Gastroesophageal sphincter (tissue), 4 donors: Measurements from ENCODE around the gene STK33. TPM values are rescaled to one million over a fixed set of nuclear protein-coding genes. Genes with fewer than 3 reads are reported as not detected.

Experiments
- ATAC-seq: fragments of 150-250 bp; one replicate; pipeline ENCODE4 v1.9.1; 2016; ENCODE audit warnings: mild to moderate bottlenecking, moderate library complexity
- H3K27ac ChIP-seq, 4 donors: fragments of 200-600 bp; sonication (generic) in 3 of 4; 1 replicate in 3 of 4; 2 replicates in 1 of 4; pipeline ENCODE4 v1.5.1; 2016 to 2019
- H3K27me3 ChIP-seq: fragments of 200-600 bp; sonication (generic); one replicate; pipeline ENCODE4 v1.5.1; 2019
- H3K36me3 ChIP-seq, 2 donors: fragments of 200-600 bp; sonication (generic); one replicate each; pipeline ENCODE4 v1.5.1; 2019; ENCODE audit warnings: control low read depth in 1 of 2
- H3K4me1 ChIP-seq, 3 donors: fragments of 200-600 bp; sonication (generic); 1 replicate in 2 of 3; 2 replicates in 1 of 3; pipeline ENCODE4 v1.5.1; 2016 to 2019; ENCODE audit warnings: control low read depth in 2 of 3
- H3K4me3 ChIP-seq, 2 donors: fragments of 200-600 bp; sonication (generic); one replicate each; pipeline ENCODE4 v1.5.1; 2019; ENCODE audit warnings: mild to moderate bottlenecking in 1 of 2, moderate library complexity in 1 of 2
- H3K9me3 ChIP-seq, 3 donors: fragments of 200-600 bp; sonication (generic); one replicate each; pipeline ENCODE4 v1.5.1; 2017 to 2019; ENCODE audit warnings: control low read depth in 2 of 3
- EP300 ChIP-seq: sonication (generic); formaldehyde crosslinking; IDR thresholded peaks from one replicate; pipeline ENCODE4 v1.6.1; 2017; ENCODE audit warnings: antibody characterized with exemption, mild to moderate bottlenecking
- POLR2A ChIP-seq, 2 donors: fragments of 450-650 bp; IDR thresholded peaks; one replicate each; pipeline ENCODE4 v1.6.1; 2017; ENCODE audit warnings: antibody characterized with exemption in 2 of 2, mild to moderate bottlenecking in 2 of 2, moderate library complexity in 1 of 2
- POLR2AphosphoS5 ChIP-seq: sonication (generic); formaldehyde crosslinking; IDR thresholded peaks from one replicate; pipeline ENCODE4 v1.6.1; 2017; ENCODE audit warnings: antibody characterized with exemption
- WGBS, 2 donors: methylation state at CpG; one replicate each; pipeline ENCODE4 v1.1.5; 2018; ENCODE audit warnings: low coverage in 1 of 2; 5-methylcytosine and 5-hydroxymethylcytosine counted together
- total RNA-seq, 4 donors: library from RNA; depleted of rRNA; stranded (reverse); fragments of >200 nt; gene quantifications; one replicate each; pipeline ENCODE4 v1.1.0, GENCODE V29; 2016
- TF ChIP-seq, protein P1 (sequence below), 4 experiments: fragments of 200-600 bp in 2 of 4; fragments of 450-650 bp in 2 of 4; sonication (generic) in 1 of 4; IDR thresholded peaks; one replicate each; pipeline ENCODE4 v1.5.1; 2017 to 2019; ENCODE audit warnings: antibody characterized with exemption in 4 of 4, mild to moderate bottlenecking in 2 of 4, moderate library complexity in 2 of 4

STK33 gene
- 10 to 100 TPM; 15.7 to 25.6 (median 21.4) TPM for total RNA-seq

DNA sequence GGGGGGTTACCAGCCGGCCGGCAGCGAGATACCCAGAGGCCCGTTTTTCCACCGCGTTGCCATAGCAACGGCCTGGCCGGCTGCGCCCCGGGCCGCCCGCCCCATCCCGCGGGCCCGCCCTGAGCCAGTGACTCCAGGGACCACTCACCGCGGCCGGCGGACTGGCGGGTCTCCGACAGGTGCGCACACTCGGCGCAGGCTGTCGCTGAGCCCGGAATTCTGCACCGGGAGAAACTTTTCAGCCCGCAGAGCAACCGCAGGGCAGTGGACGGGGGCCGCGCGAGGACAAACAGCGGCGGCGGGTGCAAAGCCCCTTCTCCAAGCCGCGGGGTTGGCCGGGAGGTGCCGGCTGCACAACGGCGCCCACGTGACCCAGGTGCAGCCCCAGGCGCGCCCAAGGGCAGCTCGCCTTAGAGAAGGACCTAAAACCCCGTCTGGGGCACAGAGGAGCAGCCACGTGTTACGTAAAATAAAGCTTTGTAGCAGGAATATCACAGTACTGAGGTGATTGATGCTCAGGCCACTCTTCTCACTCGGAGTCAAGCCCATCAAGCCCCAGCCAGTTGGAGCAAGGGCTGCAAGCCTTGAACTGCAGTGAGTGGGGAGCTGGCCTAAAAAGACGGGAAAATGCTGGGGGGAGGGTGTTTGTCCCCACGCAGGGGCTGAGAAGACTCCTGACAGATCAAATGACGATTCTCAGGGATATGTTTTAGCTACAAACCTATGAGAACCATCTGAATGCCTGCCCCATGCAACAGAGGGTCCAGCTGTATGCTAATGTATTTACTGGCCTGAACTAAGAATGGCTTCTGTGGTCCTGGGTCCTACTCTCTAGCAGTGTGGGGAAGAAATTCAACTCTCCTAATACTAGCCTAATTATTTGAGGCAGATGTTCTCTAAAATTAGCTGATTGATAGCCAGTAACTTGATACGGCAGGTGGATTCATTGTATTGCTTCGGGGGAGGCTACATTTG lies at the start of gene STK33:
STK33 (minus strand) TSS at position 294 of the 975 bp plus-strand sequence. CDS start 119,323 bp downstream, outside the sequence.
- ATAC-seq = peak; percentile 76
- H3K27ac ChIP-seq = peak within 1 kb of the TSS in 3 of 4 donors; percentile 46 to 80 (median 80)
- peaks cover 18% of the 10 kb centered on the region for H3K27me3 ChIP-seq
- no peaks in the 10 kb centered on the region for H3K36me3 ChIP-seq
- H3K4me3 ChIP-seq = peak within 1 kb of the TSS; percentile 68 to 77
- peak in 1 of 2 donors; percentile 14 for TF ChIP-seq POLR2A (IDR thresholded peaks at IDR 0.05)
- TF ChIP-seq, protein P1, sequence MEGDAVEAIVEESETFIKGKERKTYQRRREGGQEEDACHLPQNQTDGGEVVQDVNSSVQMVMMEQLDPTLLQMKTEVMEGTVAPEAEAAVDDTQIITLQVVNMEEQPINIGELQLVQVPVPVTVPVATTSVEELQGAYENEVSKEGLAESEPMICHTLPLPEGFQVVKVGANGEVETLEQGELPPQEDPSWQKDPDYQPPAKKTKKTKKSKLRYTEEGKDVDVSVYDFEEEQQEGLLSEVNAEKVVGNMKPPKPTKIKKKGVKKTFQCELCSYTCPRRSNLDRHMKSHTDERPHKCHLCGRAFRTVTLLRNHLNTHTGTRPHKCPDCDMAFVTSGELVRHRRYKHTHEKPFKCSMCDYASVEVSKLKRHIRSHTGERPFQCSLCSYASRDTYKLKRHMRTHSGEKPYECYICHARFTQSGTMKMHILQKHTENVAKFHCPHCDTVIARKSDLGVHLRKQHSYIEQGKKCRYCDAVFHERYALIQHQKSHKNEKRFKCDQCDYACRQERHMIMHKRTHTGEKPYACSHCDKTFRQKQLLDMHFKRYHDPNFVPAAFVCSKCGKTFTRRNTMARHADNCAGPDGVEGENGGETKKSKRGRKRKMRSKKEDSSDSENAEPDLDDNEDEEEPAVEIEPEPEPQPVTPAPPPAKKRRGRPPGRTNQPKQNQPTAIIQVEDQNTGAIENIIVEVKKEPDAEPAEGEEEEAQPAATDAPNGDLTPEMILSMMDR (IDR thresholded peaks at IDR 0.05) = no peak
- TF ChIP-seq EP300 = no peak
- no peaks in the 10 kb centered on the region for H3K9me3 ChIP-seq
- peaks cover 0 to 35% (median 8%) of the 10 kb centered on the region in 3 donors for H3K4me1 ChIP-seq
- 13 to 48% methylated on average over 3 to 5 of the region's 55 CpGs for WGBS, 2 donors

DNA sequence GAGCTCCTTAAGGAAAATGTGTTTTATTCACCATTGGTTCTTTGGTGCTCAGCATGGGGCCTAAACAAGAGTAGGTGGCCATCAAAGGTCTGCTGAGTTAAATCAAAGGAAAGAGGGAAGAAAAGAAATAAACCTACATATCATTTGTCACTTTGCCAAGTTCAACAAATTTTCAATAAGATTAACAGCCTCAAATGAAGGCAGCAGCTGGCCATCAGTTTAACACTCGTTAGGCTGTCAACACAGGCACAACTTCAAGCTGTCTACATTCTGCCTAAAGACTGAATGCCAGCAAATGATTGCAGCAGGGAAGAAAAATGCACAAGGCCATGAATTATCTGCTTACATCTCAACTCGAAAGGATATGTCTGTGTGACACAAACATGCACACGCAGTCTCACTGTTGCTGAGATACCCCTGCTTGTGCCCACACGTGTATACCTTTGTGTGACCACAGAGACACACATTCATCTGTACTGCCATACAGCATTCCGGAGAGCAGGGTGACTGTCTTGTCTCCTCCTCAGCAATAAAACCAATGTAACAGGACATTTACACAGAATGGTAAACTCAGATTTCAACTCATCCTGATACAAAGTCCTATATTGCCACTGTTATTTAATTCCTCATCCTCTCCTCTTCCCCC lies 48.3 kb upstream of the STK33 start:
- Histone ChIP-seq H3K4me1 (no peaks in the 10 kb centered on the region), H3K36me3 (peaks cover 0 to 96% of the 10 kb centered on the region in 2 donors), H3K27ac (no peak overlapping the region), H3K4me3 (no peak overlapping the region), H3K9me3 (no peaks in the 10 kb centered on the region), H3K27me3 (no peaks in the 10 kb centered on the region)
- no peak for ATAC-seq
- WGBS, 2 donors = 54 to 73% methylated on average over 4 to 5 of the region's 5 CpGs
- TF ChIP-seq, protein P1 (IDR thresholded peaks at IDR 0.05) = no peak
- TF ChIP-seq EP300 (no peak), POLR2A (IDR thresholded peaks at IDR 0.05) (no peak), POLR2AphosphoS5 (no peak)

DNA sequence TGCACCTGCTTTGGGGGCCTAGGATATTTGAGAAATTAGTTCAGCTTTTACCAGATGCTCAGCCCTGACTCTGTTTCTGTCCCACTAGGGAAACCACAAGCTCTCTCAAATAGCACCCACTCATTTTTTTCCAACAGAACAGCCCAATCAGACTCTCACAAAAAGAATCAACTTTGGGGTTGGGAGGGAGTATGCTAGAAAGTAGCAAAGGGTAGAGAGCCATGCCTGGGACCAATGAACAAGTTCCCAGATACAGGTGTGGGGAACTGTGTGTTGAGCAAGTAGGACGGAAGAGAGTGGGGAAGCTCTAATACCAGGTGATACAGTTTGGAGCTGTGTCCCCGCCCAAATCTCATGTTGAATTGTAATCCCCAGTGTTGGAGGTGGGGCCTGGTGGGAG lies 47.3 kb upstream of the STK33 start:
- 100% methylated on average over 1 to 2 of the region's 2 CpGs for WGBS, 2 donors
- no peak for ATAC-seq
- Histone ChIP-seq H3K4me1 (no peaks in the 10 kb centered on the region), H3K36me3 (peaks cover 0 to 100% of the 10 kb centered on the region in 2 donors), H3K9me3 (peaks cover 0 to under 1% (median 0%) of the 10 kb centered on the region in 3 donors), H3K4me3 (no peak overlapping the region), H3K27me3 (no peaks in the 10 kb centered on the region), H3K27ac (no peak overlapping the region)
- TF ChIP-seq POLR2AphosphoS5 = no peak
- TF ChIP-seq POLR2A (IDR thresholded peaks at IDR 0.05) = no peak
- TF ChIP-seq, protein P1 (IDR thresholded peaks at IDR 0.05) = no peak
- no peak for TF ChIP-seq EP300

DNA sequence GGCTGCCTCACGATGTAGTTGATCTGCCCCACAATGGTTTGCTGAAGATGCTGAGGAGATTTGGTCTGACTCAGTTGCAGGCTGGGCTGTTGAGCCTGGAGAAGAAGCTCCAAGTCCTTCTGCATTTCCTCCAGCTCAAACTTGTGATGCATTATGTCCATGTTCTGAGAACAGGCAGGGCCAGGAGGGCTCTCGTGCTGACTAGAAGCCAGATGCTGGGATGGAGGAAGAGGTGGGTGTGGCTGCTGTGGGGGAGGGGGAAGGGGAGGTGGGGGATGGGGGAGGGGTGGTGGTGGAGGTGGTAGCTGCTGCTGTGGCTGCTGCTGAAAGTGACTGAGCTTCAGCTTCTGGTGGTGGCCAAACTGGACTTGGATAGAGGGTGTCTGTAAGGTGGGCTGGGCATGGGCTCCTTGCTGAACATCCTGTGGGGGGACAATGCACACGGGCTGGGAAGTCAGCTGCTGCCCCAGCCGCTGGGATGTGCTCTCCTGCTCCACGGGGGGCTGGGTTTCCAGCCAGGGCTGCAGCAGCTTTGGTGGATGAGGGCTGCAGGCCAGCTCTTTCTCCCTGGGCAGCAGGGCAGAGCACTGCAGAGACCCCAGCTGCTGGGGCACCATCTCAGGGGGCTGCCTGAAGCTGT lies 46.4 kb upstream of the STK33 start:
- ATAC-seq = no peak
- Histone ChIP-seq H3K4me1 (no peaks in the 10 kb centered on the region), H3K36me3 (peaks cover 0 to 100% of the 10 kb centered on the region in 2 donors), H3K27me3 (no peaks in the 10 kb centered on the region), H3K27ac (no peak overlapping the region), H3K9me3 (peaks cover 0 to 7% (median 0%) of the 10 kb centered on the region in 3 donors), H3K4me3 (no peak overlapping the region)
- TF ChIP-seq POLR2AphosphoS5 (no peak), EP300 (no peak), POLR2A (IDR thresholded peaks at IDR 0.05) (no peak)
- TF ChIP-seq, protein P1 (IDR thresholded peaks at IDR 0.05) = no peak
- WGBS, 2 donors = 10 to 67% methylated on average over 1 to 2 of the region's 5 CpGs
